MCF 10A (cell line): Measurements from ENCODE around the gene AP1G1. TPM values are rescaled to one million over a fixed set of nuclear protein-coding genes. Genes with fewer than 3 reads are reported as not detected.

Experiments
- BruUV-seq: library from RNA; stranded (reverse); fragments of 400-500 nt; replicated peaks from 2 replicates; lab custom pipeline; 2021; lab: Mats Ljungman, UMichigan
- CTCF ChIA-PET: fragments of 300-600 bp; sonication (Branson Sonifier 250); formaldehyde crosslinking; extraction: SDS; loops from one replicate; lab custom pipeline; 2021; ENCODE audit warnings: antibody characterized with exemption, inconsistent platforms; lab: Yijun Ruan, JAX
- POLR2A ChIA-PET: fragments of 300-600, 350-650 bp; sonication (Branson Sonifier 250); formaldehyde crosslinking; extraction: SDS; loops from one replicate; lab custom pipeline; 2020; ENCODE audit warnings: antibody characterized with exemption, inconsistent platforms; lab: Yijun Ruan, JAX
- DNase-seq: peaks from one replicate; pipeline ENCODE4 v3.0.0-alpha.2; 2018; ENCODE audit not compliant: unreplicated experiment
- H3K27ac Mint-ChIP-seq: one replicate; pipeline ENCODE4 v1.8.0; 2022; ENCODE audit warnings: mild to moderate bottlenecking, low read depth, mixed read lengths; ENCODE audit not compliant: unreplicated experiment
- H3K27me3 Mint-ChIP-seq: one replicate; pipeline ENCODE4 v1.8.0; 2022; ENCODE audit warnings: mixed read lengths; ENCODE audit not compliant: insufficient read depth, unreplicated experiment
- H3K36me3 Mint-ChIP-seq: one replicate; pipeline ENCODE4 v1.8.0; 2022; ENCODE audit warnings: mild to moderate bottlenecking, moderate library complexity, mixed read lengths; ENCODE audit not compliant: insufficient read depth, unreplicated experiment
- H3K4me1 Mint-ChIP-seq: one replicate; pipeline ENCODE4 v1.8.0; 2022; ENCODE audit warnings: mixed read lengths; ENCODE audit not compliant: insufficient read depth, unreplicated experiment
- H3K4me3 Mint-ChIP-seq: one replicate; pipeline ENCODE4 v1.8.0; 2022; ENCODE audit warnings: mild to moderate bottlenecking, moderate library complexity, mixed read lengths; ENCODE audit not compliant: unreplicated experiment
- H3K9me3 Mint-ChIP-seq: one replicate; pipeline ENCODE4 v1.8.0; 2022; ENCODE audit warnings: mixed read lengths; ENCODE audit not compliant: unreplicated experiment
- CTCF ChIP-seq: fragments of 200-600 bp; IDR thresholded peaks from one replicate; pipeline ENCODE4 v1.8.0; 2022; ENCODE audit warnings: antibody characterized with exemption, mild to moderate bottlenecking; ENCODE audit not compliant: unreplicated experiment
- intact Hi-C: fragments of 100-400 bp; cut with micrococcal nuclease; formaldehyde crosslinking; loops from 2 replicates; pipeline ENCODE4 v1.14.1; 2022
- total RNA-seq: library from RNA; stranded (reverse); gene quantifications from 2 replicates; pipeline ENCODE4 v1.2.3, GENCODE V29; 2022

AP1G1 gene
- total RNA-seq, 1 experiment from 2014 or later: 99.5 TPM

- intact Hi-C loops: no loop called here
- no peak overlapping the region for H3K27ac Mint-ChIP-seq
Observed at GRCh38 chr16:71712501-71712900, 96.1 kb downstream of the AP1G1 start.

GRCh38 chr16:71711789-71712188, 96.8 kb downstream of the AP1G1 start:
- Mint-ChIP-seq H3K4me3 (no peak overlapping the region), H3K36me3 (no peaks in the 10 kb centered on the region), H3K27ac (no peak overlapping the region), H3K4me1 (peaks cover 26% of the 10 kb centered on the region), H3K27me3 (no peaks in the 10 kb centered on the region), H3K9me3 (no peaks in the 10 kb centered on the region)
- CTCF ChIA-PET: interaction anchor here (0.6 to 1.1 kb wide), 2 partner anchors 46 to 100 kb away, joined by 3 read pairs; no protein-coding TSS in a partner anchor
- no peak for TF ChIP-seq CTCF
- no TSS peak for BruUV-seq
- no peak for DNase-seq
- intact Hi-C loops: no loop called here
- POLR2A ChIA-PET: interaction anchor here (0.7 to 2.4 kb wide), 4 partner anchors 10 to 13 kb away, joined by 3 to 11 read pairs (median 4); no protein-coding TSS in a partner anchor

More at GRCh38 chr16:71712501-71712900, 96.1 kb downstream of the AP1G1 start:
- H3K9me3 Mint-ChIP-seq: no peaks in the 10 kb centered on the region
- H3K36me3 Mint-ChIP-seq: no peaks in the 10 kb centered on the region
- H3K27me3 Mint-ChIP-seq: no peaks in the 10 kb centered on the region
- H3K4me1 Mint-ChIP-seq: peaks cover 22% of the 10 kb centered on the region
- H3K4me3 Mint-ChIP-seq: no peak overlapping the region
- BruUV-seq: no TSS peak
- CTCF ChIA-PET: interaction anchor here (1.1 kb wide), 1 partner anchor 45 kb away, joined by 3 read pairs; no protein-coding TSS in a partner anchor
- POLR2A ChIA-PET: interaction anchor here (2.4 kb wide), 1 partner anchor 11 kb away, joined by 11 read pairs; no protein-coding TSS in a partner anchor
- TF ChIP-seq CTCF: no peak
- DNase-seq: no peak

GRCh38 chr16:71709229-71709781, 99.3 kb downstream of the AP1G1 start:
- H3K4me1 Mint-ChIP-seq: peaks cover 26% of the 10 kb centered on the region
- intact Hi-C loops: no loop called here
- no TSS peak for BruUV-seq
- ChIA-PET CTCF (interaction anchor here (0.5 to 1.1 kb wide), 2 partner anchors 79 to 99 kb away, joined by 3 to 5 read pairs; no protein-coding TSS in a partner anchor), POLR2A (interaction anchor here (0.7 to 3.4 kb wide), 4 partner anchors 13 to 174 kb away, joined by 3 to 47 read pairs (median 4); no protein-coding TSS in a partner anchor)
- no peak for TF ChIP-seq CTCF
- peak overlapping the region; percentile 58 for H3K4me3 Mint-ChIP-seq
- no peaks in the 10 kb centered on the region for H3K9me3 Mint-ChIP-seq
- peak overlapping the region; percentile 75 for H3K27ac Mint-ChIP-seq
- no peaks in the 10 kb centered on the region for H3K36me3 Mint-ChIP-seq
- no peaks in the 10 kb centered on the region for H3K27me3 Mint-ChIP-seq
- peak; percentile 53 for DNase-seq

- H3K27me3 Mint-ChIP-seq: no peaks in the 10 kb centered on the region
- peaks cover 4% of the 10 kb centered on the region for H3K36me3 Mint-ChIP-seq
- ChIA-PET CTCF (interaction anchor here (0.6 to 1.1 kb wide), 3 partner anchors 80 to 165 kb away, joined by 3 to 5 read pairs (median 3); no protein-coding TSS in a partner anchor), POLR2A (interaction anchor here (0.8 to 3.4 kb wide), 3 partner anchors 14 to 175 kb away, joined by 3 to 47 read pairs (median 4); no protein-coding TSS in a partner anchor)
- peak overlapping the region; percentile 97 for H3K27ac Mint-ChIP-seq
- no peak for TF ChIP-seq CTCF
- no peak for DNase-seq
- H3K4me1 Mint-ChIP-seq: peaks cover 26% of the 10 kb centered on the region
- BruUV-seq: no TSS peak
- H3K4me3 Mint-ChIP-seq: peak overlapping the region; percentile 68
- no peaks in the 10 kb centered on the region for H3K9me3 Mint-ChIP-seq
- intact Hi-C loops: no loop called here
Observed at GRCh38 chr16:71708696-71709095, 99.9 kb downstream of the AP1G1 start.
